Esophagus muscularis mucosa (tissue), 3 donors: Measurements from ENCODE around the gene METTL16.

ENCODE experiments used
- CTCF ChIP-seq, 3 experiments: fragments of 200-600 bp in 2 of 3; fragments of 450-650 bp in 1 of 3; sonication (generic) in 2 of 3; IDR thresholded peaks; one replicate each; pipeline ENCODE4 v1.5.1; 2017 to 2019; ENCODE audit warnings: antibody characterized with exemption in 3 of 3, mild to moderate bottlenecking in 2 of 3, moderate library complexity in 1 of 3
- POLR2A ChIP-seq: fragments of 450-650 bp; IDR thresholded peaks from one replicate; pipeline ENCODE4 v1.6.1; 2017; ENCODE audit warnings: antibody characterized with exemption, moderate library complexity, mild to moderate bottlenecking, low read depth

- no peak for TF ChIP-seq CTCF (IDR thresholded peaks at IDR 0.05)
- TF ChIP-seq POLR2A, result no peak
These were observed 33.7 kb upstream of the METTL16 start for GRCh38 chr17:2545393-2545792.
